K562 (cell line): Measurements from ENCODE around the gene THAP12. TPM values are rescaled to one million over a fixed set of nuclear protein-coding genes. Genes with fewer than 3 reads are reported as not detected.
"Not testable (repeated sequence)": the region's sequence is repeated elsewhere in the genome, so short reads cannot be mapped to it uniquely, and the experiment has no call there.

Source experiments
- ATAC-seq: fragments of 200-7000 bp; cut with Tn5 transposase; 3 replicates; pipeline ENCODE4 v1.9.1; 2020; ENCODE audit warnings: moderate library complexity
- BruUV-seq: library from RNA; stranded (reverse); fragments of 400-500 nt; replicated peaks from 2 replicates; lab custom pipeline; 2021; lab: Mats Ljungman, UMichigan
- CTCF ChIA-PET: fragments of 300-600 bp; formaldehyde crosslinking; extraction: SDS; loops from one replicate; lab custom pipeline; 2021; ENCODE audit warnings: low intra/inter-chr PET ratio; lab: Yijun Ruan, JAX
- POLR2A ChIA-PET: fragments of 300-600, 350-650 bp; sonication (Branson Sonifier 250); formaldehyde crosslinking; extraction: SDS; loops from one replicate; lab custom pipeline; 2021; ENCODE audit warnings: antibody characterized with exemption, inconsistent platforms; lab: Yijun Ruan, JAX
- DNase-seq, 4 experiments: peaks; one replicate each; pipeline versions ENCODE4 v3.0.0 to v3.0.0-alpha.2; 2011 to 2018; ENCODE audit warnings: low spot score in 3 of 4, mixed read lengths in 3 of 4; ENCODE audit errors: extremely low read depth in 1 of 4
- FAIRE-seq: peaks from 2 replicates; lab custom pipeline; 2011; peaks lifted over from hg19 to GRCh38; lab: Jason Lieb, UNC
- H2AFZ ChIP-seq: 2 replicates; pipeline ENCODE4 v1.6.0; 2011; ENCODE audit warnings: low read depth, low read length, control low read depth, inconsistent platforms
- H3K27ac ChIP-seq: fragments of 200-600 bp; 3 replicates; pipeline ENCODE4 v1.8.0; 2011; ENCODE audit warnings: low read depth, mild to moderate bottlenecking, control low read depth, inconsistent platforms, low read length, moderate library complexity, mixed read lengths; ENCODE audit errors: extremely low read depth
- H3K27me3 ChIP-seq, 2 experiments: fragments of 300-600 bp in 1 of 2; 2 replicates in 1 of 2; 3 replicates in 1 of 2; pipeline versions ENCODE4 v1.6.0 to v1.8.0; 2011; ENCODE audit warnings: inconsistent platforms in 2 of 2, low read length in 2 of 2, mild to moderate bottlenecking in 1 of 2, mixed read lengths in 1 of 2, moderate library complexity in 1 of 2; ENCODE audit not compliant: control insufficient read depth in 2 of 2, insufficient read depth in 2 of 2
- H3K36me3 ChIP-seq: fragments of 300-600 bp; 3 replicates; pipeline ENCODE4 v1.8.0; 2011; ENCODE audit warnings: mild to moderate bottlenecking, low read length, inconsistent platforms; ENCODE audit not compliant: control insufficient read depth, insufficient read depth
- H3K4me1 ChIP-seq, 2 experiments: fragments of 200-600 bp in 1 of 2; replicated peaks in 1 of 2; 2 replicates in 1 of 2; 3 replicates in 1 of 2; pipeline versions ENCODE4 v1.5.1 to v1.8.0; 2011; ENCODE audit warnings: inconsistent platforms in 2 of 2, low read length in 2 of 2, mild to moderate bottlenecking in 1 of 2, mixed read lengths in 1 of 2, moderate library complexity in 1 of 2; ENCODE audit not compliant: control insufficient read depth in 2 of 2, insufficient read depth in 2 of 2
- H3K4me2 ChIP-seq: 2 replicates; pipeline ENCODE4 v1.6.1; 2011; ENCODE audit warnings: low read length, control low read depth, inconsistent platforms, mixed read lengths; ENCODE audit not compliant: insufficient read depth
- H3K4me3 ChIP-seq: fragments of 200-600 bp; sonication (generic), shearing (Covaris generic); 2 replicates; pipeline ENCODE4 v1.5.1; 2016; ENCODE audit warnings: control low read depth, inconsistent platforms
- H3K79me2 ChIP-seq: fragments of 200-600 bp; 3 replicates; pipeline ENCODE4 v1.8.0; 2011; ENCODE audit warnings: low read length, inconsistent platforms; ENCODE audit not compliant: control insufficient read depth, insufficient read depth
- H3K9ac ChIP-seq, 2 experiments: 2 replicates each; pipeline versions ENCODE4 v1.6.0 to v1.6.1; 2011; ENCODE audit warnings: low read depth in 2 of 2, low read length in 2 of 2, control low read depth in 1 of 2, inconsistent platforms in 1 of 2, mild to moderate bottlenecking in 1 of 2, mixed read lengths in 1 of 2; ENCODE audit not compliant: insufficient read depth in 1 of 2
- H3K9me1 ChIP-seq: one replicate; pipeline ENCODE4 v1.6.0; 2011; ENCODE audit warnings: inconsistent platforms, mild to moderate bottlenecking, low read length, moderate library complexity; ENCODE audit not compliant: control insufficient read depth, insufficient read depth
- H3K9me3 ChIP-seq: replicated peaks from 2 replicates; pipeline ENCODE4 v1.5.1; 2011; ENCODE audit warnings: low read depth, low read length, inconsistent platforms; ENCODE audit not compliant: control insufficient read depth, insufficient read depth
- H4K20me1 ChIP-seq: replicated peaks from 2 replicates; pipeline ENCODE4 v1.6.1; 2011; ENCODE audit warnings: low read length, inconsistent platforms, mixed read lengths; ENCODE audit not compliant: control insufficient read depth, insufficient read depth
- CHD4 ChIP-seq: fragments of 200-600 bp; sonication (generic); IDR thresholded peaks from 3 replicates; pipeline ENCODE4 v1.6.1; 2012; ENCODE audit warnings: low read depth, mild to moderate bottlenecking, mixed read lengths, low read length, inconsistent platforms; ENCODE audit not compliant: insufficient read depth, insufficient replicate concordance, poor library complexity, severe bottlenecking
- RB1 ChIP-seq: fragments of 450-650 bp; IDR thresholded peaks from 2 replicates; pipeline ENCODE4 v1.6.1; 2017; ENCODE audit warnings: low read depth, mild to moderate bottlenecking
- RBBP5 ChIP-seq: fragments of 200-600 bp; sonication (generic); IDR thresholded peaks from 2 replicates; pipeline ENCODE4 v1.6.1; 2012; ENCODE audit warnings: borderline replicate concordance, mild to moderate bottlenecking, low read length, control low read depth, inconsistent platforms; ENCODE audit not compliant: insufficient read depth, poor library complexity, severe bottlenecking
- RCOR1 ChIP-seq, 2 experiments: IDR thresholded peaks; 2 replicates each; pipeline ENCODE4 v1.6.1; 2012; ENCODE audit warnings: low read depth in 2 of 2, low read length in 2 of 2, borderline replicate concordance in 1 of 2, improper control_type of control experiment in 1 of 2
- ZNF780A ChIP-seq: fragments of 250-450 bp; sonication (Bioruptor Pico); IDR thresholded peaks from 2 replicates; pipeline ENCODE4 v1.5.0; 2021; ENCODE audit warnings: mild to moderate bottlenecking
- WGBS: fragments of 100-300 bp; shearing (Covaris generic); methylation state at CpG from one replicate; pipeline ENCODE4 v1.1.6; 2016; ENCODE audit warnings: low coverage, mixed read lengths; ENCODE audit not compliant: insufficient coverage; ENCODE audit errors: missing lambda C conversion rate; 5-methylcytosine and 5-hydroxymethylcytosine counted together
- in situ Hi-C: fragments of 300-500 bp; cut with MboI; formaldehyde crosslinking; loops from 4 replicates; pipeline ENCODE4 v1.15.0; 2018; ENCODE audit warnings: inconsistent platforms, mixed read lengths
- intact Hi-C: fragments of 100-400 bp; cut with micrococcal nuclease; formaldehyde crosslinking; loops from 2 replicates; pipeline ENCODE4 v1.14.2; 2022
- polyA plus RNA-seq, 8 experiments: library from polyadenylated mRNA; depleted of rRNA in 4 of 8; stranded (reverse) in 5 of 8; unstranded in 3 of 8; fragments of >200 nt; fragmentation: Nextera tagmentation in 2 of 8; fragmentation: Illumina TruSeq in 1 of 8; extraction: Ambion mirVana in 2 of 8; extraction: Trizol in 1 of 8; gene quantifications; 2 replicates each; pipeline versions ENCODE4 v1.2.1 to v1.2.3, GENCODE V29; 2011 to 2014; ENCODE audit warnings: inconsistent platforms in 1 of 8, missing spikeins in 1 of 8
- total RNA-seq, 7 experiments: library from RNA; depleted of rRNA in 6 of 7; stranded (reverse); fragments of >200 nt in 6 of 7; fragmentation: Illumina TruSeq in 2 of 7; extraction: Trizol in 2 of 7; gene quantifications; 2 replicates each; pipeline versions ENCODE4 v1.2.1 to v1.2.3, GENCODE V29; 2011 to 2021; ENCODE audit warnings: low replicate concordance in 1 of 7
- TF ChIP-seq, protein P1 (sequence below): fragments of 450-650 bp; formaldehyde crosslinking; IDR thresholded peaks from 2 replicates; pipeline ENCODE4 v1.4.0; 2020; ENCODE audit warnings: mild to moderate bottlenecking, moderate library complexity

The THAP12 gene
- total and polyA plus RNA-seq, 9 of the 15 experiments (the other 6 are each of a cell fraction or from before 2014, with no cell fraction given): 28.1 to 103 (median 57.8) TPM

DNA sequence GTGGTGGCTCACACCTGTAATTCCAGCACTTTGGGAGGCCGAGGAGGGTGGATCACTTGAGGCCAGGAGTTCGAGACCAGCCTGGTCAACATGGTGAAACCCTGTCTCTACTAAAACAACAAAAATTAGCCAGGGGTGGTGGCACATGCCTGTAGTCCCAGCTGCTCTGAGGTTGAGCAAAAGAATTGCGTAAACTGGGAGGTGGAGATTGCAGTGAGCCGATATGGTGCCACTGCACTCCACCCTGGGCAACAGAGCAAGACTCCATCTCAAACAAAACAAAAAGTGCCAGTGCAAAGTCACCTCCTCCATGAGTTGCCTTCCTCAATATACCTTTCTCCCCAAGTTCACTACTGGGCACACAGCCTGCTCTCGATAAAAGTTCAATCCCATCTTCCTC lies 61.1 kb downstream of the THAP12 start:
- not testable (repeated sequence) for H4K20me1 ChIP-seq, H3K36me3 ChIP-seq, H3K27ac ChIP-seq, H3K9me1 ChIP-seq, H3K4me3 ChIP-seq, H3K79me2 ChIP-seq, ATAC-seq, H3K9ac ChIP-seq, BruUV-seq, H3K9me3 ChIP-seq, FAIRE-seq, H3K4me2 ChIP-seq, H2AFZ ChIP-seq, DNase-seq
- in situ Hi-C loops (loop anchor here (5.0 kb wide), 2 partner anchors 122 to 427 kb away; no protein-coding TSS in a partner anchor), intact Hi-C loops (loop anchor here (2.0 to 10.0 kb wide), 3 partner anchors 355 to 517 kb away; partner anchors contain the start of gene LRRC32)
- CTCF ChIA-PET: interaction anchor here (0.9 to 3.0 kb wide), 2 partner anchors 112 to 772 kb away, joined by 3 to 29 read pairs; no protein-coding TSS in a partner anchor
- peaks cover under 1 to 20% of the 10 kb centered on the region in 2 experiments; a peak in 4 of 5 replicates for H3K27me3 ChIP-seq
- WGBS: 6% methylated on average over 3 of the region's 5 CpGs
- peaks cover 6 to 13% of the 10 kb centered on the region in 2 experiments; a peak in 3 of 5 replicates for H3K4me1 ChIP-seq
- POLR2A ChIA-PET: interaction anchor here (0.6 kb wide), 1 partner anchor 10 kb away, joined by 3 read pairs; no protein-coding TSS in a partner anchor

DNA sequence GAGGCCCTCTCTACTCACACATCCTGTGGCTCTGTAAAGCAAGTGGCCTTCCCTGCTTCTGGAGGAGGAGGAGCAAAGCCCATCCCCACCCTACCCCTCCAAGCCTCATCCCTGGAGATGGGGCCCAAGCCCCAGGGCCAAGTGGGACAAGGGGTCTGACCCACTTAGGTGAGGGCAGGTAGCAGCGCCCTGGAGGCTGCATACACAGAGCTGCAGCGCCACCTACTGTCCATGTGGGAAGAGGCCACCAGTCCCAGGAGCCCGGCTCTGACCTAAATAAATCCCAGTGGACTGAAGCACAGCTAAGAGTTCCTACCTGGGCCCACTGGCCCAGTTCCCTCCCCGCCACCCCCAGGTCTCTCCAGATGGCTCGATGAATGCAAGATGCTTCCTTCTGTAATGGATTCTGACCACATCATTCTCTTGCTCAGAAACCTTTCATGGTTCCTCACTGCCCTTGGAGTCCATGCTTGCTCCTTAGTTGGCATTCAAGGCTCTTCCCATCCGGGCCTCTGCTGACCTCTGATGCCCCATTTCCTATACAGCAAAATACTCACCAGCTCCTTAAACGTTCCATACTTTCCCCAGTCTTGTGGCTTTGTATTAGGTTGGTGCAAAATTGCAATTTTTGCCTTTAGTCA lies 62.1 kb downstream of the THAP12 start:
- H3K9me3 ChIP-seq: no peaks in the 10 kb centered on the region
- in situ Hi-C loops: loop anchor here (5.0 kb wide), 2 partner anchors 122 to 427 kb away; no protein-coding TSS in a partner anchor
- WGBS: 0% methylated on average over 7 of the region's 7 CpGs
- ATAC-seq (peak; percentile 97), DNase-seq (peak; percentile 82 to 90 (median 87)), FAIRE-seq (peak; percentile 90)
- CTCF ChIA-PET: interaction anchor here (0.6 to 3.0 kb wide), 5 partner anchors 111 to 930 kb away, joined by 3 to 29 read pairs (median 4); no protein-coding TSS in a partner anchor
- H3K4me2 ChIP-seq: no peak overlapping the region
- H3K27me3 ChIP-seq: peaks cover 9 to 29% of the 10 kb centered on the region in 2 experiments; a peak in 4 of 5 replicates
- H3K4me1 ChIP-seq: peaks cover 6 to 10% of the 10 kb centered on the region in 2 experiments; a peak in 3 of 5 replicates
- POLR2A ChIA-PET: no interaction called here
- H2AFZ ChIP-seq: no peak overlapping the region
- no peak overlapping the region for H3K9ac ChIP-seq
- no peaks in the 10 kb centered on the region for H3K79me2 ChIP-seq
- H4K20me1 ChIP-seq: no peaks in the 10 kb centered on the region; the same call in none of the 2 replicates
- no peaks in the 10 kb centered on the region for H3K36me3 ChIP-seq
- no TSS peak for BruUV-seq
- no peak overlapping the region for H3K27ac ChIP-seq
- H3K4me3 ChIP-seq: no peak overlapping the region
- H3K9me1 ChIP-seq: peaks cover 4% of the 10 kb centered on the region
- intact Hi-C loops: loop anchor here (1.0 to 5.0 kb wide), 3 partner anchors 112 to 517 kb away; no protein-coding TSS in a partner anchor
- 0 out of 4 replicates have a peak, but pooled peaks of 1 of the 2 experiments have one; percentile 14 for TF ChIP-seq RCOR1 (IDR thresholded peaks at IDR 0.05; ENCODE audit: borderline replicate concordance in 1 of 2, low read depth in 2 of 2, low read length in 2 of 2)
- TF ChIP-seq RB1: peak; percentile 66; the same call in 1 of the 2 replicates
- no peak for TF ChIP-seq RBBP5
- no peak for TF ChIP-seq ZNF780A
- no peak for TF ChIP-seq CHD4
- TF ChIP-seq, protein P1, sequence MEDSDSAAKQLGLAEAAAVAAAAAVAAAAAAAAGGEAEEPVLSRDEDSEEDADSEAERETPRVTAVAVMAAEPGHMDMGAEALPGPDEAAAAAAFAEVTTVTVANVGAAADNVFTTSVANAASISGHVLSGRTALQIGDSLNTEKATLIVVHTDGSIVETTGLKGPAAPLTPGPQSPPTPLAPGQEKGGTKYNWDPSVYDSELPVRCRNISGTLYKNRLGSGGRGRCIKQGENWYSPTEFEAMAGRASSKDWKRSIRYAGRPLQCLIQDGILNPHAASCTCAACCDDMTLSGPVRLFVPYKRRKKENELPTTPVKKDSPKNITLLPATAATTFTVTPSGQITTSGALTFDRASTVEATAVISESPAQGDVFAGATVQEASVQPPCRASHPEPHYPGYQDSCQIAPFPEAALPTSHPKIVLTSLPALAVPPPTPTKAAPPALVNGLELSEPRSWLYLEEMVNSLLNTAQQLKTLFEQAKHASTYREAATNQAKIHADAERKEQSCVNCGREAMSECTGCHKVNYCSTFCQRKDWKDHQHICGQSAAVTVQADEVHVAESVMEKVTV (CRISPR knock-in tag): peak; percentile 91
